Measurements from ENCODE around the gene CNPPD1.

DNA sequence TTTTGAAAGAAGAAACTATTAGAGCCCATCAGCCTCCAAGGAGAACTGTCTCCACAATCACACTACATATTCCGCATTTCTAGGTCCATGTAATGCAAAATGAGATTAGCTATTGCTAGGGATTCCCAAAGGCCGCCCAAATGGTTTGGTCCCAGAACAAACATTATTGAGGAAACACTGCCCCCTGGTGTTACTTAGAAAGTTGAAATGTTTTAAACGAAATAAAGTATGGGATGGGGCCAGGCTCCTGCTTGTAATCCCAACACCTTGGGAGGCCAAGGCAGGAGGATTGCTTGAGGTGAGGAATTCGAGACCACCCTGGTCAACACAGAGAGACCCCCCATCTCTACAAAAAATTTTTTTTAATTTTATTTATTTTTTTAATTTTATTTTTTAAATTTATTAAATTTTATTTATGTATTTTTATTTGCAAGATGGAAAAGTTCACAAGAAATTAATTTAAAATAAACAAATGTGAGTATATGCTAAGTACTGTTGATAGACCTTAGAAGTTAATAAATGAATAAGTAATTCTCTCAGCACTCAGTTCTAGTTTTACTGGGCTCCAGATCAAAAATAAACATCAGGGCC, 21.6 kb downstream of the CNPPD1 start:
- TF ChIP-seq EZH2 (IDR thresholded peaks at IDR 0.05; ENCODE audit: insufficient read depth, poor library complexity, severe bottlenecking) (no peak), EZH2phosphoT487 (IDR thresholded peaks at IDR 0.05; ENCODE audit: insufficient read depth, low read depth) (no peak)
